ENCODE data around the gene RETSAT.

DNA sequence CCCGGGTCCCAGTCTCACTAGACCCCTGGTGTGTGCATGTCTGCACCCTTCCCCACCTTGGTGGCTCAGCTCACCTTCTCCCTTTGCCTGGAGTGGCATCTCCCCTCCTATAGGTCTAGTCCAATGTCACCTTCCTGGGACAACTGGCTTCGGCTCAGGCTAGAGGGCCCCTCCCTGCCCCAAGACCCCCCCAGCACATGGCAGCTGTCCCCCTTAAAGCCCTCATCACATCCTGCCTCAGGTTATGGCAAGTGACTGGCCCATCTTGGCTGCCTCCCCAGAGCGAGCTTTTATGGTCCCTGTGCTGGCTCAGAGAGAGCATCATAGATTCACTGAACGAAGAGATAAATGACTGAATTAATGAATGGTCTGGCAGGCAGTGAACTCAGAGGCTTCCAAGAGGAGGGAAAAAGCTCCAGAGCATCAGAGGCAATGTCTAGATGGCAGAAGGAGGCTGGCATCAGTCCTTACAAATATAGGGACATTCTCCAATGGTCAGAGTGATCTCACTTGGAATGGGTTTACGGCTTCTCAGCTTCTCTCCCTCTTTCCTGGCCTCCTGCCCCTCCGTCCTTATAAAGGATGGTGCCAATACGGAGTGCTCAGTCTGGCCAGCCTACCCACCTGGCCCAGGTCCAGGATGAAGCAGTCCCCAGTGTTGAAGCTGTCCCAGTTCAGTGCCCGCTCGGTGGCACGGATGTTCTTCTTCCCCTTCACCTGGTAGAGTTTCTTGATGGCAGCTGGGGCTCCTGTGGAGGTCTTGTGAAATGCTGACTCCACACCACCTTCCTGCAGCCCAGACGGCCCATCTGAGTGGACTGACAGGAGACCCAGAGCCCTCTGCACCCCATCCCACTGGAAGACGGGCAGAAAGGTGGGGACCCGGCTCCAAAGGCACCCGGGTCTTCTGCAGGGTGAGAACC lies 46.5 kb upstream of the RETSAT start:
- TF ChIP-seq, protein P1, sequence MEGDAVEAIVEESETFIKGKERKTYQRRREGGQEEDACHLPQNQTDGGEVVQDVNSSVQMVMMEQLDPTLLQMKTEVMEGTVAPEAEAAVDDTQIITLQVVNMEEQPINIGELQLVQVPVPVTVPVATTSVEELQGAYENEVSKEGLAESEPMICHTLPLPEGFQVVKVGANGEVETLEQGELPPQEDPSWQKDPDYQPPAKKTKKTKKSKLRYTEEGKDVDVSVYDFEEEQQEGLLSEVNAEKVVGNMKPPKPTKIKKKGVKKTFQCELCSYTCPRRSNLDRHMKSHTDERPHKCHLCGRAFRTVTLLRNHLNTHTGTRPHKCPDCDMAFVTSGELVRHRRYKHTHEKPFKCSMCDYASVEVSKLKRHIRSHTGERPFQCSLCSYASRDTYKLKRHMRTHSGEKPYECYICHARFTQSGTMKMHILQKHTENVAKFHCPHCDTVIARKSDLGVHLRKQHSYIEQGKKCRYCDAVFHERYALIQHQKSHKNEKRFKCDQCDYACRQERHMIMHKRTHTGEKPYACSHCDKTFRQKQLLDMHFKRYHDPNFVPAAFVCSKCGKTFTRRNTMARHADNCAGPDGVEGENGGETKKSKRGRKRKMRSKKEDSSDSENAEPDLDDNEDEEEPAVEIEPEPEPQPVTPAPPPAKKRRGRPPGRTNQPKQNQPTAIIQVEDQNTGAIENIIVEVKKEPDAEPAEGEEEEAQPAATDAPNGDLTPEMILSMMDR (IDR thresholded peaks at IDR 0.05; ENCODE audit: low read depth, low read length, poor library complexity, severe bottlenecking), result no peak
- TF ChIP-seq EZH2phosphoT487 (IDR thresholded peaks at IDR 0.05; ENCODE audit: borderline replicate concordance, low read length), result no peak
